Measurements from ENCODE around the gene RAB21.

Gene RAB21

DNA sequence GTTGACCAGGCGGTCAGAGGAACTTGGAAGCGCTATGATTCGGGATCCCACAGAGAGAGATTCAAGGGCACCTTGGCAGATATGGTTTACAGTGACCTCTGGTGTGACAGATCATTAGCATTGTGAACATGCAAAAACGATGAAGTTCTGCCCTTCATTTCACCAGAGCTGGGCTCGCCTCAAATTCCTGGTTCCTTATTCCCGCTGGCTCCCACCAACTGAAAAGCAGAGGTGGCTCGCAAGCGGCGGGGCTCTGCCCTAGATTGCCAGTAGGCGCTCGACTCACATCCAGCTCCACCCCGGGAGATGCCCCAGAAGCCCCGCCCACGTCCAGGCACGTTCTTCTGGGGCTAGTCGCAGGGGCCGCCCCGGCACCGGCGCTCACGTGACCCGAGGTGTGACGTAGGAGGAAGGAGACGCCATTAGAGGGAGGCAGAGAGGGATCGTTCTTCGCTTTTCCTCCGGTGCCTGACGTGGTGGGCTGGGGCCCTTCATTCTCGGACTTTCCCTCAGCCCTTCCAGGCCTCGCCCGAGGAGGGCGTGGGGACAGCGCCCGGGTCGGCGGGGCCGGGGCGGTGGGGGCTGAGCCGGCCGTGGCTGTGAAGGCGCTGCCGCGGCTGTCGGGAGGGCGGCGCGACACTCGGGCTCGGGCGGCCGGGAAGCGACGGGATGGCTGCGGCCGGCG is at the start of gene RAB21:
RAB21 (plus strand) TSS at position 403 of the 685 bp plus-strand sequence; CDS start at position 670, 267 bp downstream.
- POLR2A ChIA-PET (ENCODE audit: low non-redundant PET), result interaction anchor here (0.6 to 0.9 kb wide), 2 partner anchors 68 to 91 kb away, joined by 3 to 7 read pairs; partner anchors contain the start of genes TMEM19 and ZFC3H1
- TF ChIP-seq, protein P1, sequence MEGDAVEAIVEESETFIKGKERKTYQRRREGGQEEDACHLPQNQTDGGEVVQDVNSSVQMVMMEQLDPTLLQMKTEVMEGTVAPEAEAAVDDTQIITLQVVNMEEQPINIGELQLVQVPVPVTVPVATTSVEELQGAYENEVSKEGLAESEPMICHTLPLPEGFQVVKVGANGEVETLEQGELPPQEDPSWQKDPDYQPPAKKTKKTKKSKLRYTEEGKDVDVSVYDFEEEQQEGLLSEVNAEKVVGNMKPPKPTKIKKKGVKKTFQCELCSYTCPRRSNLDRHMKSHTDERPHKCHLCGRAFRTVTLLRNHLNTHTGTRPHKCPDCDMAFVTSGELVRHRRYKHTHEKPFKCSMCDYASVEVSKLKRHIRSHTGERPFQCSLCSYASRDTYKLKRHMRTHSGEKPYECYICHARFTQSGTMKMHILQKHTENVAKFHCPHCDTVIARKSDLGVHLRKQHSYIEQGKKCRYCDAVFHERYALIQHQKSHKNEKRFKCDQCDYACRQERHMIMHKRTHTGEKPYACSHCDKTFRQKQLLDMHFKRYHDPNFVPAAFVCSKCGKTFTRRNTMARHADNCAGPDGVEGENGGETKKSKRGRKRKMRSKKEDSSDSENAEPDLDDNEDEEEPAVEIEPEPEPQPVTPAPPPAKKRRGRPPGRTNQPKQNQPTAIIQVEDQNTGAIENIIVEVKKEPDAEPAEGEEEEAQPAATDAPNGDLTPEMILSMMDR (conservative IDR thresholded peaks at IDR 0.05; ENCODE audit: low read depth), result no peak
- peak within 1 kb of the TSS; percentile 90 for H3K27ac ChIP-seq
- CTCF ChIA-PET, result interaction anchor here (0.6 to 1.3 kb wide), 4 partner anchors 8 to 300 kb away, joined by 3 to 7 read pairs (median 4); no protein-coding TSS in a partner anchor
- DNase-seq (ENCODE audit: low spot score), result peak; percentile 96

DNA sequence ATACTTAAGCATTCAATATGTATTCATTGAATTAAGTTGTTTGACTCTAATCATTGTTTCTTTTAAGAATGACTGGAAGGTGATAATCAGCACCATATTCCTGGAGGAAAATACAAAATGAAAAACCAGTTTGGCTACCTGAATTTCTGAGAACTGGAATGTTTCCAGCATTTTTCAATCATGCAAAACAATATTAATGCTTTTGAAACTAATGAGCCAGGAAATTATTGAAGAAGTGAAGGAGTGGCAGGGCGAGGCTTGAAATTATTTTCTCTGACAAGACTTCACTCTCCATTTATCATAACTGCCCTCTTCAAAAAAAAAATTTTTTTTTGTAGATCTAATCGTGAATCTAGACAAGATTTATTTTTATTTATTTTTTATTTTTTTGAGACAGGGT is 49.7 kb upstream of the RAB21 start:
- TF ChIP-seq, protein P1 (conservative IDR thresholded peaks at IDR 0.05; ENCODE audit: low read depth), result no peak
- no peak for DNase-seq (ENCODE audit: low spot score)
- CTCF ChIA-PET, result no interaction called here
- H3K27ac ChIP-seq, result no peak overlapping the region
- POLR2A ChIA-PET (ENCODE audit: low non-redundant PET), result no interaction called here

- no peak for DNase-seq (ENCODE audit: low spot score)
- ChIA-PET POLR2A (ENCODE audit: low non-redundant PET) (no interaction called here), CTCF (no interaction called here)
- H3K27ac ChIP-seq, result no peak overlapping the region
- TF ChIP-seq, protein P1 (conservative IDR thresholded peaks at IDR 0.05; ENCODE audit: low read depth), result no peak
Observed at GRCh38 chr12:71708658-71709057, 46.0 kb upstream of the RAB21 start.

- ChIA-PET CTCF (interaction anchor here (0.5 kb wide), 2 partner anchors 14 to 424 kb away, joined by 3 to 5 read pairs; no protein-coding TSS in a partner anchor), POLR2A (ENCODE audit: low non-redundant PET) (no interaction called here)
- peak overlapping the region; percentile 73 for H3K27ac ChIP-seq
- DNase-seq (ENCODE audit: low spot score), result peak; percentile 90
- TF ChIP-seq, protein P1 (conservative IDR thresholded peaks at IDR 0.05; ENCODE audit: low read depth), result no peak
Observed at GRCh38 chr12:71710276-71711125, 44.2 kb upstream of the RAB21 start.

DNA sequence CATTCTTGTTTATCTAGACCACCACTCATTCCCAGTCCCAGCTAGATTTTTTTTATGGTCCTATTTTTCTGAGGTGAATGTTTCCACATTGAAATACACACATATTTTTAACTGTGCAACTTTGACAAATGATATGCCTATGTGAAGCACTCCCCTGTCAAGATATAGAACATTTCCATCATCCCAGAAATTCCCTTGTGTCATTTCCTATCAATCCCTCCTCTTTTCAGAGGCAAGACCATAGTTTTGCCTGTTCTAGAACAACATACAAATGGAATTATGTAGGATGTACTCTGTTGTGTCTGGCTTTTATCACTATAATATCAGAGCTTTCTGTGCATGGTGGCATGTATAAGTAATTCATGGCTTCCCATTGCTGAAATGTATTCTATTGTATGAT is 36.1 kb upstream of the RAB21 start:
- no peak for DNase-seq (ENCODE audit: low spot score)
- POLR2A ChIA-PET (ENCODE audit: low non-redundant PET), result no interaction called here
- H3K27ac ChIP-seq, result no peak overlapping the region
- CTCF ChIA-PET, result no interaction called here
- TF ChIP-seq, protein P1 (conservative IDR thresholded peaks at IDR 0.05; ENCODE audit: low read depth), result no peak

- ChIA-PET POLR2A (ENCODE audit: low non-redundant PET) (no interaction called here), CTCF (interaction anchor here (0.6 to 1.4 kb wide), 3 partner anchors 26 to 33 kb away, joined by 3 to 6 read pairs (median 5); no protein-coding TSS in a partner anchor)
- no peak overlapping the region for H3K27ac ChIP-seq
- TF ChIP-seq, protein P1 (conservative IDR thresholded peaks at IDR 0.05; ENCODE audit: low read depth), result no peak
- peak; percentile 73 for DNase-seq (ENCODE audit: low spot score)
Observed at GRCh38 chr12:71719647-71720370, 34.9 kb upstream of the RAB21 start.
